SHP77 (cell line): Measurements from ENCODE around the gene PDE1C.
"Not testable (repeated sequence)": the region's sequence is repeated elsewhere in the genome, so short reads cannot be mapped to it uniquely, and the experiment has no call there.

Experiments
- DNase-seq, 2 experiments: peaks; one replicate each; lab custom pipeline; 2025; lab: John Stamatoyannopoulos, UW

Gene PDE1C

GRCh38 chr7:32043688-32044087 lies 26.5 kb downstream of the PDE1C start:
- DNase-seq = peak in 1 of 2 experiments; percentile 26

- no peak for DNase-seq
Observed at GRCh38 chr7:32042900-32043299, 27.3 kb downstream of the PDE1C start.

GRCh38 chr7:32039000-32039756 lies 31.0 kb downstream of the PDE1C start:
- DNase-seq = peak in 1 of 2 experiments; percentile 3

GRCh38 chr7:32037650-32038198 lies 32.5 kb downstream of the PDE1C start:
- DNase-seq = no peak

- DNase-seq = no peak
Observed at GRCh38 chr7:32036557-32036956, 33.6 kb downstream of the PDE1C start.

- DNase-seq = no peak
Observed at GRCh38 chr7:32034052-32034451, 36.2 kb downstream of the PDE1C start.

- DNase-seq = no peak
Observed at GRCh38 chr7:32033006-32033405, 37.2 kb downstream of the PDE1C start.

GRCh38 chr7:32032211-32032610 lies 38.0 kb downstream of the PDE1C start:
- no peak for DNase-seq

GRCh38 chr7:32030904-32031692 lies 39.1 kb downstream of the PDE1C start:
- DNase-seq = no peak

- DNase-seq = no peak
Observed at GRCh38 chr7:32026083-32026425, 44.2 kb downstream of the PDE1C start.

GRCh38 chr7:32025381-32026082 lies 44.7 kb downstream of the PDE1C start:
- no peak for DNase-seq

GRCh38 chr7:32023376-32023775 lies 46.8 kb downstream of the PDE1C start:
- no peak for DNase-seq

- DNase-seq = no peak
Observed at GRCh38 chr7:32022966-32023365, 47.2 kb downstream of the PDE1C start.

GRCh38 chr7:32020551-32021159 lies 49.6 kb downstream of the PDE1C start:
- DNase-seq = no peak

GRCh38 chr7:32018845-32019578 lies 51.2 kb downstream of the PDE1C start:
- no peak for DNase-seq

- DNase-seq = no peak
Observed at GRCh38 chr7:32015133-32015532, 55.1 kb downstream of the PDE1C start.

GRCh38 chr7:32013471-32013870 lies 56.7 kb downstream of the PDE1C start:
- DNase-seq = not testable (repeated sequence)

GRCh38 chr7:32005577-32005976 lies 64.6 kb downstream of the PDE1C start:
- DNase-seq = no peak

- DNase-seq = no peak
Observed at GRCh38 chr7:32001948-32002347, 68.3 kb downstream of the PDE1C start.

GRCh38 chr7:31997423-31997822 lies 72.8 kb downstream of the PDE1C start:
- DNase-seq = no peak

- DNase-seq = no peak
Observed at GRCh38 chr7:31995134-31995533, 75.1 kb downstream of the PDE1C start.
